ENCODE data around the gene RAPGEF2.

The RAPGEF2 gene

GRCh38 chr4:159219862-159220261, 117.0 kb downstream of the RAPGEF2 start:
- H3K27ac ChIP-seq: no peak overlapping the region
- TF ChIP-seq ZFX (IDR thresholded peaks at IDR 0.05; ENCODE audit: borderline replicate concordance): no peak
- no peak for TF ChIP-seq CTCF (IDR thresholded peaks at IDR 0.05)

- TF ChIP-seq CTCF (IDR thresholded peaks at IDR 0.05): no peak
- TF ChIP-seq ZFX (IDR thresholded peaks at IDR 0.05; ENCODE audit: borderline replicate concordance): no peak
- H3K27ac ChIP-seq: no peak overlapping the region
Measured at GRCh38 chr4:159220353-159220752, 117.5 kb downstream of the RAPGEF2 start.

GRCh38 chr4:159221280-159221679, 118.4 kb downstream of the RAPGEF2 start:
- TF ChIP-seq ZFX (IDR thresholded peaks at IDR 0.05; ENCODE audit: borderline replicate concordance): no peak
- no peak for TF ChIP-seq CTCF (IDR thresholded peaks at IDR 0.05)

GRCh38 chr4:159222043-159222552, 119.2 kb downstream of the RAPGEF2 start:
- no peak overlapping the region for H3K27ac ChIP-seq
- TF ChIP-seq CTCF (IDR thresholded peaks at IDR 0.05) (no peak), ZFX (IDR thresholded peaks at IDR 0.05; ENCODE audit: borderline replicate concordance) (no peak)

More at GRCh38 chr4:159221280-159221679, 118.4 kb downstream of the RAPGEF2 start:
- no peak overlapping the region for H3K27ac ChIP-seq

- no peak overlapping the region for H3K27ac ChIP-seq
- TF ChIP-seq CTCF (IDR thresholded peaks at IDR 0.05) (no peak), ZFX (IDR thresholded peaks at IDR 0.05; ENCODE audit: borderline replicate concordance) (no peak)
Measured at GRCh38 chr4:159224408-159224807, 121.5 kb downstream of the RAPGEF2 start.

- no peak overlapping the region for H3K27ac ChIP-seq
- no peak for TF ChIP-seq CTCF (IDR thresholded peaks at IDR 0.05)
- no peak for TF ChIP-seq ZFX (IDR thresholded peaks at IDR 0.05; ENCODE audit: borderline replicate concordance)
Measured at GRCh38 chr4:159227378-159227777, 124.5 kb downstream of the RAPGEF2 start.

- H3K27ac ChIP-seq: no peak overlapping the region
- TF ChIP-seq CTCF (IDR thresholded peaks at IDR 0.05) (no peak), ZFX (IDR thresholded peaks at IDR 0.05; ENCODE audit: borderline replicate concordance) (no peak)
Measured at GRCh38 chr4:159227984-159228383, 125.1 kb downstream of the RAPGEF2 start.

All from 22Rv1 (cell line).